Measurements from ENCODE around the gene SPATA3. TPM values are rescaled to one million over a fixed set of nuclear protein-coding genes. Genes with fewer than 3 reads are reported as not detected.
A peak's percentile ranks its signal among the peaks of the same experiment; 100 is the strongest.

The SPATA3 gene
- total and polyA plus RNA-seq, 2 of the 13 experiments (the other 11 are each of a cell fraction or from before 2014, with no cell fraction given), result not detected

GRCh38 chr2:230987137-230988020, 8.5 kb upstream of the SPATA3 start (continued):
- TF ChIP-seq ZBTB4 (CRISPR knock-in tag; IDR thresholded peaks at IDR 0.05; ENCODE audit: borderline replicate concordance), result peak; percentile 35; the same call in 1 of the 2 replicates
- no peak for TF ChIP-seq ZMAT5 (CRISPR knock-in tag; IDR thresholded peaks at IDR 0.05; ENCODE audit: borderline replicate concordance, low read depth)
- TF ChIP-seq THYN1 (CRISPR knock-in tag; IDR thresholded peaks at IDR 0.05; ENCODE audit: borderline replicate concordance, low read depth), result no peak
- TF ChIP-seq KDM5A (IDR thresholded peaks at IDR 0.05; ENCODE audit: borderline replicate concordance, low read length), result no peak
- TF ChIP-seq, protein P1, sequence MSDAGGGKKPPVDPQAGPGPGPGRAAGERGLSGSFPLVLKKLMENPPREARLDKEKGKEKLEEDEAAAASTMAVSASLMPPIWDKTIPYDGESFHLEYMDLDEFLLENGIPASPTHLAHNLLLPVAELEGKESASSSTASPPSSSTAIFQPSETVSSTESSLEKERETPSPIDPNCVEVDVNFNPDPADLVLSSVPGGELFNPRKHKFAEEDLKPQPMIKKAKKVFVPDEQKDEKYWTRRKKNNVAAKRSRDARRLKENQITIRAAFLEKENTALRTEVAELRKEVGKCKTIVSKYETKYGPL (CRISPR knock-in tag; IDR thresholded peaks at IDR 0.05), result no peak
- TF ChIP-seq ZNF549 (CRISPR knock-in tag; IDR thresholded peaks at IDR 0.05), result no peak
- TF ChIP-seq KLF15 (CRISPR knock-in tag; IDR thresholded peaks at IDR 0.05; ENCODE audit: borderline replicate concordance), result no peak
- no peak for TF ChIP-seq HNRNPH1 (optimal IDR thresholded peaks at IDR 0.05; ENCODE audit: low read depth, low read length)
- TF ChIP-seq ZNF619 (CRISPR knock-in tag; IDR thresholded peaks at IDR 0.05), result no peak
- no peak for TF ChIP-seq KIAA2018 (CRISPR knock-in tag; IDR thresholded peaks at IDR 0.05; ENCODE audit: borderline replicate concordance)
- no peak for TF ChIP-seq PAX8 (CRISPR knock-in tag; IDR thresholded peaks at IDR 0.05; ENCODE audit: borderline replicate concordance)
- TF ChIP-seq, protein P2, sequence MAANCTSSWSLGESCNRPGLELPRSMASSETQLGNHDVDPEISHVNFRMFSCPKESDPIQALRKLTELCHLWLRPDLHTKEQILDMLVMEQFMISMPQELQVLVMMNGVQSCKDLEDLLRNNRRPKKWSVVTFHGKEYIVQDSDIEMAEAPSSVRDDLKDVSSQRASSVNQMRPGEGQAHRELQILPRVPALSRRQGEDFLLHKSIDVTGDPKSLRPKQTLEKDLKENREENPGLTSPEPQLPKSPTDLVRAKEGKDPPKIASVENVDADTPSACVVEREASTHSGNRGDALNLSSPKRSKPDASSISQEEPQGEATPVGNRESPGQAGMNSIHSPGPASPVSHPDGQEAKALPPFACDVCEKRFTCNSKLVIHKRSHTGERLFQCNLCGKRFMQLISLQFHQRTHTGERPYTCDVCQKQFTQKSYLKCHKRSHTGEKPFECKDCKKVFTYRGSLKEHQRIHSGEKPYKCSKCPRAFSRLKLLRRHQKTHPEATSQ (CRISPR knock-in tag; IDR thresholded peaks at IDR 0.05; ENCODE audit: borderline replicate concordance), result no peak
- TF ChIP-seq ZNF737 (CRISPR knock-in tag; IDR thresholded peaks at IDR 0.05; ENCODE audit: borderline replicate concordance), result no peak
